ENCODE results near the gene ZDHHC5.

Gene ZDHHC5

GRCh38 chr11:57652662-57653061 is 15.3 kb upstream of the ZDHHC5 start:
- no peak for DNase-seq (ENCODE audit: low read depth)
- TF ChIP-seq CTCF (IDR thresholded peaks at IDR 0.05; ENCODE audit: control insufficient read depth, insufficient read depth, low read depth, low read length, missing control alignments), result no peak
- no peak overlapping the region for H3K4me3 ChIP-seq (ENCODE audit: control insufficient read depth, low read depth, low read length)

GRCh38 chr11:57653163-57653562 is 14.8 kb upstream of the ZDHHC5 start:
- DNase-seq (ENCODE audit: low read depth), result no peak
- H3K4me3 ChIP-seq (ENCODE audit: control insufficient read depth, low read depth, low read length), result no peak overlapping the region
- no peak for TF ChIP-seq CTCF (IDR thresholded peaks at IDR 0.05; ENCODE audit: control insufficient read depth, insufficient read depth, low read depth, low read length, missing control alignments)

- peak overlapping the region; percentile 83 for H3K4me3 ChIP-seq (ENCODE audit: control insufficient read depth, low read depth, low read length)
- no peak for TF ChIP-seq CTCF (IDR thresholded peaks at IDR 0.05; ENCODE audit: control insufficient read depth, insufficient read depth, low read depth, low read length, missing control alignments)
- DNase-seq (ENCODE audit: low read depth), result no peak
Observed at GRCh38 chr11:57656885-57657193, 11.1 kb upstream of the ZDHHC5 start.

GRCh38 chr11:57657194-57658022 is 10.5 kb upstream of the ZDHHC5 start, which contains the start of gene CLP1:
Gene CLP1, plus strand, starts transcription at chr11:57657762. Its CDS starts 1,715 bp downstream, at chr11:57659477.
- TF ChIP-seq CTCF (IDR thresholded peaks at IDR 0.05; ENCODE audit: control insufficient read depth, insufficient read depth, low read depth, low read length, missing control alignments), result no peak
- H3K4me3 ChIP-seq (ENCODE audit: control insufficient read depth, low read depth, low read length), result peak within 1 kb of the TSS; percentile 83
- DNase-seq (ENCODE audit: low read depth), result peak; percentile 92

GRCh38 chr11:57658023-57658361 is 9.9 kb upstream of the ZDHHC5 start:
- DNase-seq (ENCODE audit: low read depth), result no peak
- peak overlapping the region; percentile 83 for H3K4me3 ChIP-seq (ENCODE audit: control insufficient read depth, low read depth, low read length)
- no peak for TF ChIP-seq CTCF (IDR thresholded peaks at IDR 0.05; ENCODE audit: control insufficient read depth, insufficient read depth, low read depth, low read length, missing control alignments)

GRCh38 chr11:57659669-57660068 is 8.2 kb upstream of the ZDHHC5 start:
- DNase-seq (ENCODE audit: low read depth), result no peak
- no peak overlapping the region for H3K4me3 ChIP-seq (ENCODE audit: control insufficient read depth, low read depth, low read length)
- TF ChIP-seq CTCF (IDR thresholded peaks at IDR 0.05; ENCODE audit: control insufficient read depth, insufficient read depth, low read depth, low read length, missing control alignments), result no peak
